Ramos (cell line): ENCODE results near the gene EXO1.
"Not testable (repeated sequence)": the region's sequence is repeated elsewhere in the genome, so short reads cannot be mapped to it uniquely, and the experiment has no call there.

Experiments
- in situ Hi-C: fragments of 300-500 bp; cut with MboI; formaldehyde crosslinking; loops from one replicate; pipeline ENCODE4 v1.14.3; 2022; ENCODE audit warnings: low sequenced_read_pairs; ENCODE audit not compliant: unreplicated experiment

Gene EXO1

DNA sequence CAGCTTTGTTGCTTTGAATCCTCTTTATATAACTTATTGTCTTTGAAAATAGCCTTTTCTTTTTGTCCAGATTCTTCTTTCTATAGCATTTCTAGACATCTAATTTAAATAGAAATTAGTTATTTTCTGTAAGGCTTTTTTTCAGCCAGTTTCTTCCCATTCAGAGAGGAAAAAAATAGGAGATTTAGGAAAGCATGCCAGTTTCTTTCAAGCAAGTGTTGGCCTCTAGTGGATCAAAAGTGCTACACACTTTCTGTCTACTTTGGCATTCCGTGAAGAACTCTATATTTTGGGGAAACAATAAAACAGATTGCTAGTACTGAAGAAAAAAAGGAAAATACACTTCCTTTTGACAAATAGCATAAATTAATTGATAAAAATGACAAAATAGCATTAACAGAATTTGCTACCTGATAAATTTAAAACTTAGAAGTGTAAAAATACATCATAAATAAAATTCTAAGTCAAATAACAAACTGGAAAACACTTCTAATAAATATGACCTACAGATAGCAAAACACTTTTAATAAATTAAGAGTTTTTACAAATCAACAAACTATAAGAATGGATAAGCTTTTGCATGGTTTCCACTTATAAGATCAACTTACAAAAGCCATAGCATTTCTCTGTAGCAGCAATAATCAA lies 13.1 kb upstream of the EXO1 start:
- in situ Hi-C loops = no loop called here

DNA sequence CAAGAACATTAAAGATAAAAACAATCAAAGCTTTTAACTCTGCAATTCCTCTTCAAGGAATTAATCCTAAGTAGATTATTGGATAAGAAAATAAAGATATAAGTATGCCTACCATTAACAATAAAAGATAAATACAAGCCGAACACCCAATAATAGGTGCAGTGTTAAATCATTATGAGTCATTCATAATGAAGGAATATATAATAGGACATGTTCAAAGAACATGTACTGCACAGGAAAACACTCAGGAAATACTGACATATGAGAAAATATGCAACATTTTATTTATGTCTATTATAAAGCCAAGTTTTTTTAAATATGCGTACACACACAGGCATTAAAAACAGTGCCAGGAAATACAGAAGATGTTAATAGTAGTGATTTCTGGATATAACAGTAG lies 11.1 kb upstream of the EXO1 start:
- in situ Hi-C loops = no loop called here

DNA sequence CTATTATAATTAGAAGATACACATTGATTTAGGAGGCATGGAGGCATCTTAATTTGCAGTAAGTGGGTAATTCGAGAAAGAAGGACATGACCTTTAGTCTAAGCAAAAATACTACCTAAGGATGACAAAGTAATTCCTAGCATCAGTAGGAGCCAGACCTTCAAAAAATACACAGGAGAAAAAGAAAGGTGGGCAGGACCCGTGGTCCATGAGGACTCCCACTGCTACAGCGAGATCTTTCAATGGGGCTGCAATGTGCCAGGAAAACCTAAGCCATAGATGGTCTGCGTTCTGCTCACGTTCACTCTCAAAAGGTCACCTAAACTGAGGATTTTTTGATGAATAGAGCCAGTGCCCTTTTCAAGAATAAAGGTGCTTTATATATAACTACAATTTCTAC lies 10.6 kb upstream of the EXO1 start:
- in situ Hi-C loops = no loop called here

DNA sequence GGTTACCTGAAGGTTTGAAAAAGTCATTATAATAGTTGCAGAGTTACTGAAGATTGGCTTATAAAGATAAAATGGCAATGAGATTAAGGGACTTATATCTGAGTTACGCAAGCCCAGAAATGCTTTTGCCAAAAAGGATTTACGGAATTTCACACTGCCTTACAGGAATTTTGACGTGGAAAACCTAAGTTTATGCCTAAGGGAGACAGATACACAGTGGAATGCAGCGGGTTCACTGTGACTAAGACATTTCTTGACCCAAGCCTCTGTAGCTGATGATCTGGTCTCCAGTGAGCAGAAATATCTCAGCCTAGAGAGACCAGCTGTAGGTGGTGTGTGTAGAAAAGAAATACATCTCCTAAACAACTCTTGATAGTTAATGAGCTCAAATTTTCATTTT lies 10.1 kb upstream of the EXO1 start:
- in situ Hi-C loops = no loop called here

DNA sequence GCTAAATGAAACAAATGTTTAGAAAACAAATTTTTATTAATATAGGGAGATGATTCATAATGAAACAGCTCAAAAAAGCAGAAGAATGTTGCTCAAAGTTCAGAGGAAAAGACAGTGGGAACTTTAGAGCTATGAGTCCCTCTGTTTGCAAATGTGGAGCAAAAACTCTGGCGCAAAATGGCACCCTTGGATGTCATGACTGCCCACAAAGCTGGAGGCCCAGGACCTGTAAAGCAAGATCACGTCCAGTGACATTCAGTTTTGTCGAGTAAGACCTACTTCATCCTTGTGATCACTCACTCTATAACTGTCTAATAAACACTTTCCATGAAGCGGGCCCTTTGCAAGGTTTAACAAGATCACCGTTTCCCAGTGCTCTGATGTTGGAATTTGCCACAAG lies 9.1 kb upstream of the EXO1 start:
- in situ Hi-C loops = no loop called here

DNA sequence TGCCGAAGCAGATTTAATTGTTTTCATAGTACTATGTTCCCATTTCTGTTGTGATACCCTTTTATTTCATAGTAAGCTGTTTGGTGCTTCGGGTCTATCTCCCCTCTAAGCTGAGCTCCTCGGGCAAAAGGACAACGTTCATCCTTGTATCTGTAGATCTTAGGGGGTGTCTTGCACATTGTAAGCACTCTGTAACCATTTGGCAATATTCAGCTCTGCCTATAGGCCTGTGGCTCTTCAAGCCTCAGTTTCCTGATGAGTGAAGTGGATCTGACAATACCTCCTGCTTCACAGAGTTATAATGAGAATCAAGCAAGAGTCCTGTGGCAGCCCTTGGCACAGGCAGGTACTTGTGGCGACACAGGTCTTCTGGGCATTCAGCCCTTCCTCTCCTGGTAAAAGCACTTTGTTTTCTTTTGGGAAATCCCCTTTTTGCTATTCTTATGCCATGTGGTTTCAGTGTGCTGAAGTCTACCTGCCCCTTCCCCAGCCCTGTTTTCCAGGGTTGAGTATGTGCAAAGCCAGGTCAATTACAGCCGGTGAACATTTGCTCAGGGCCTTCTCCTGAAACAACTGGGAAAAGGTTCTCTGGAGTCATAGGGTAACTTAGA lies 8.5 kb upstream of the EXO1 start:
- in situ Hi-C loops = no loop called here

DNA sequence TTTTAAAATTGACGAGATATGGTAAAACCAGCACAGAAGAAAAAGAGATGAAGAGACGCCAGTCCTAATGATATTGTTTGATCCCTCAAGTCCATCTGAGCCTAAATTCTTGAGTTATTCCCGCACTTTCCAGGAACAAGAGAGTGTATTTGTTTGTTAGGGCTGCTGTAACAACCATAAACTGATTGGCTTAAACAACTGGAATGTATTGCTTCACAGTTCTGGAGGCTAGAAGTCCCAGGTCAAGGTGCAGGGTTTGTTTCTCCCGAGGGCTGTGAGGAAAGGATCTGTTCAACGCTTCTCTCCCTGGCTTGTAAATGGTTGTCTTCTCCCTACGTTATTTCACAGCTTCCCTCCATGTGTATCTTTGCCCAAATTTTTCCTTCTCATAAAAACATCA lies 7.8 kb upstream of the EXO1 start:
- in situ Hi-C loops = loop anchor here (10.0 kb wide), 1 partner anchor 315 kb away; no protein-coding TSS in a partner anchor

DNA sequence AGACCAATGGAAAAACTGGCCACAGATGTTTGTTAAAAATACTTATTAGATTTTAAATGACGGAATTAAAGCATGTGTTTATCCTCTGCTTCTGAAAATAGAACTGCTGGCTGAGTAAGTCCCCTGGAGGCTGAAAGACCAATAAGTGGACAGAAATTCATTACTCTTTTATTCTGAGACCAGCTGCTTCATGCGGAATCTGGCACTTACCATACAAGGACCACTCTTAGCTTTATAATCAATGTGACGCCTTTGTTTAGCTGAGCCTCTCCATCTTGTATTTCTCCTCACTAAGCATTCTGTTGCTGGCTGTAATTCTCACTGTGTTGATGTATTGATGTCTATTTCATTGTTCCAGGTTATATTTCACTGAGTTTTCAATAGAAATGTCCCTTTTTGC lies 6.3 kb upstream of the EXO1 start:
- in situ Hi-C loops = loop anchor here (10.0 kb wide), 1 partner anchor 317 kb away; no protein-coding TSS in a partner anchor

DNA sequence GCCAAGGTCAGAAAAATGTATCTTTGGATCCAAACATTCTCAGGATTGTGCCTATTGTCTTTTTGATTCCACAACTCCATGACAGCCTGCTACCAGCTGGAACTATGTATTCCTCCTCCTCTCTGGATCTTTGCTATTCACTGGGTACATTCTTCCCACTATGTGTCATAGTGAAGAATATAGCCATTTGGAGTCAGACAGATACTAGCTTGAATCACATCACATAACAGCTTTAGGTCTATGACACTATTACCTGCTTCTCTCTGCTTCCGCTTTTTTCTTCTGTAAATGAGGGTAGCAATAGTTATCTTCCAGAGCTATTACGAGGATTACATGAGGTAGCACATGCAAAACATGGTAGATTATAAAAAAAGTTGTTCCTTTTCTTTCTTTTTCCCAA lies 5.4 kb upstream of the EXO1 start:
- in situ Hi-C loops = loop anchor here (10.0 kb wide), 1 partner anchor 318 kb away; no protein-coding TSS in a partner anchor

DNA sequence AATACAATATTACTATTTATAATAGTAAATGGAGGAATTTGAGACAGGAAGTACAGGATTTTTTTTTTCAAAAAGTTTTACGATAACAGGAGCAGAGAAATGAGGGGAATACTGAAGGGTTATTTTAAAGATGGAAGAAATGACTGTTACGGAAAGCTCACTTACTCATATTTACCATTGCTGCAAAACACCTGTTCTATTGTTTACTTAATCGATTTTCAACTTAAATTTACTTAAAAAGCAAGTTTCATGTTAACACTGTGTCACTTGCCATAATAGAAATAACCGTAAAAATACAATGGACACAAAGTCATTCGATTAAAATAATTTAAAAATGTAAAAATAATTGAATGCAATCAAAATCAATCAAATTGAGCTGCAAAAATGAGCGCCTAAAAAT lies 3.4 kb upstream of the EXO1 start:
- in situ Hi-C loops = loop anchor here (10.0 kb wide), 1 partner anchor 320 kb away; no protein-coding TSS in a partner anchor

DNA sequence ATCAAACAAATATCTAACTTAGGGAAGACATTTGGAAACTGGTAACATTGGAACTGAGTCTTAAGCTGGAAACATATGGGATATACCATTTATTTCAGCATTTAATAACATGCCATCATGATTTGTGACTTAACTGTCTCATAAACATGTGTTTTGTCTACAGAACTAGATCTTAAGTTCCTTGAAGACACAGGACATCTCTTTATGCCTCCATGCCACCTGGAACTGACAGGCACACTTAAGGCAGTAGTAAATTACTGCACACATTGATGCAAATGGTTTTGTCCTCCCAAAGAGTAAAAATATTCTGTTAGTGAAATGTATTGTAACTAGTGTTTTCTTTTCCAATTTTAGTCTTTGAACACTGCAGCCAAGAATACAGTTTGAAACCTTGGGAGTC lies 1.6 kb upstream of the EXO1 start:
- in situ Hi-C loops = loop anchor here (10.0 kb wide), 1 partner anchor 322 kb away; no protein-coding TSS in a partner anchor

DNA sequence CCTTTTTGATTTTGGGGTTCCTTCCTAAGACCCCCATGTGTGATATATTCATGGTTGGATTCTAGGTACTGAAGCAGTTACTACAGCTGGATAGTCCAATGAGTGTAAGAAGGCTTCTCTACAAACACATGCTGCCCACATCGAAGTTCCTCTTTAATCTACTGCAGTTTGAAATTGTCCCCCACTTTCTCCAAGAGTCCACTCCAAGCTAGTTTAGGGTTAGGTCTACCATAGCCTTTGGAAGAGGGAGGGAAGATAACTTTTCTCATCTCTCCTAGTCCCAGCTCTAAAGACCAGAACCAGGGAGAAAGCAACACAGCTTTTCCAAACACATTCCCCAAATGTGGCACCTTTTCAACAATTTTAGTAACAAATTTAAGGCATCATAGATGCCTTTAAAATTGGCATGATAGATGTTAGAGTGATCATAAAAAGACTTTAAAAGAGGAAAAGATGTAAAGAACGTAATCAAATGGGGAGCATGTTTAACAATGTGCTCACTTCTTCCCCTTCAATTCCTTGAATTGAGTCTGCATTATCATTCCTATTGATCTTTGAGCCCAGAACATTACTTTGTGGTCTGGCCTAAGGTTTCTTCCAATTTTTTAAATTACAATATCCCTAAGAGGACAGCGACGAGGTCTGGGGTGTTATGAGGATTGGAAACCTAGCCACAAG lies 1.0 kb upstream of the EXO1 start:
- in situ Hi-C loops = loop anchor here (10.0 kb wide), 1 partner anchor 322 kb away; no protein-coding TSS in a partner anchor

DNA sequence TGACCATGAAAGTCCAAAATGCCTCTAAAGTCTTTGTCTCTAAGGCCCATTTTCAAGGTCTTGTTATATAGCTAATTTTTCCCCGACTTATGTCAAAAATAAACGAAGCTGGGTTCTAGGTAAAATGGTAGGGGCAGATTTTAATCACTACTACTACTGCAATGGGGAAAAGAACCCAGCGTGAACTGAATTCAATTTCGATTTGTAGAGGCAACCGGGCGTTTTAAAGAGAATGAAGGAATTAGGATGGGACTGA lies 536 bp upstream of the EXO1 start:
- in situ Hi-C loops = loop anchor here (10.0 kb wide), 1 partner anchor 323 kb away; no protein-coding TSS in a partner anchor

DNA sequence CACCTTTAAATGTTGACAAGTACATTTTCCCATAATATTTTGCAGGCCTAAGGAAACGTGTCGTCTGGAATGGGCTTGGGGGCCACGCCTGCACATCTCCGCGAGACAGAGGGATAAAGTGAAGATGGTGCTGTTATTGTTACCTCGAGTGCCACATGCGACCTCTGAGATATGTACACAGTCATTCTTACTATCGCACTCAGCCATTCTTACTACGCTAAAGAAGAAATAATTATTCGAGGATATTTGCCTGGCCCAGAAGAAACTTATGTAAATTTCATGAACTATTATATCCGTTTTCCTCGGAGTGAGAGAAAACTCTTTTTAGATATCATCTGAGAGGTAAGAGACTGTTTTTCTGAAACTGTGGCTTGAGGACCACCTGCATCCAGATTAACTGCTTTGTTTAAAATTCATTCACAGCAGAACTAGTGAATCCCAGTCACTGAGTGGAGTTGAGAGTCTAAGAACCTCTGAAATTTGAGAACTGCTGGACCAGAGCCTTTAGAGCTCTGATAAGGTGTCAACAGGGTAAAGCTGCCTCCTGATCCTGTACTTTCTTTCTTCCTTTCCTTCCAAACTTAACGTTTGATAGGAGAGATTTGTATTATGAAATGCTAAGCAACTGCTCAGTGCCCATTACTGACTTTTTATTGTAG lies 811 bp downstream of the EXO1 start:
- in situ Hi-C loops = loop anchor here (10.0 kb wide), 1 partner anchor 324 kb away; no protein-coding TSS in a partner anchor

DNA sequence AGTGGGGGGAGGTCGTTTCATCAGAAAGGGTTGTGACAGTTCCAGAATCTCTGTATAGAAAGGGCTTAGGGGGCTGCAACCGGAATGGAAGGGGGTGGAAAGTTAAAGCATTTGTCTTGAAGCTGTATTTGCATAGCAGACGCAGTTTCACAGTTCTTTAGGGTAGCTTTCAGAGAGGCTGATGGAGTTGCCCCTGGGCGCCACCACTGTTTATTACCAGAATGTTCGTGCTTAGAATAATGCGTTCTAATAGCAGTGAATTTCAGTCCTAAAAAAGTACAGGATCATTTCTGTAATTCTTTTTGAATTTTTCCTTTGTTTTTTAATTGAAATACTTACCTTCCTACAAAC lies 1.3 kb downstream of the EXO1 start:
- in situ Hi-C loops = loop anchor here (10.0 kb wide), 1 partner anchor 325 kb away; no protein-coding TSS in a partner anchor

DNA sequence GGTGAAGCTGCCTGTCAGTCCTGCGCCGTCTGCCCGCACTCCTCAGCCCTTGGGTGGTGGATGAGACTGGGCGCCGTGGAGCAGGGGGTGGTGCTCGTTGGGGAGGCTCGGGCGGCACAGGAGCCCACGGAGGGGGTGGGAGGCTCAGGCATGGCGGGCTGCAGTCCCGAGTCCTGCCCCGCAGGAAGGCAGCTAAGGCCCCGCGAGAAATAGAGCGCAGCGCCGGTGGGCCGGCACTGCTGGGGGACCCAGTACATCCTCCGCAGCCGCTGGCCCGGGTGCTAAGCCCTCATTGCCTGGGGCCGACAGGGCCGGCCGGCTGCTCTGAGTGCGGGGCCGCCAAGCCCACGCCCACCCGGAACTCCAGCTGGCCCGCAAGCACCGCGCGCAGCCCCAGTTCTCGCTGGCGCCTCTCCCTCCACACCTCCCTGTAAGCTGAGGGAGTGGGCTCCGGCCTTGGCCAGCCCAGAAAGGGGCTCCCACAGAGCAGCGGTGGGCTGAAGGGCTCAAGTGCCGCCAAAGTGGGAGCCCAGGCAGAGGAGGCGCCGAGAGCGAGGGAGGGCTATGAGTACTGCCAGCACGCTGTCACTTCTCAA lies 7.6 kb downstream of the EXO1 start:
- in situ Hi-C loops = not testable (repeated sequence)

DNA sequence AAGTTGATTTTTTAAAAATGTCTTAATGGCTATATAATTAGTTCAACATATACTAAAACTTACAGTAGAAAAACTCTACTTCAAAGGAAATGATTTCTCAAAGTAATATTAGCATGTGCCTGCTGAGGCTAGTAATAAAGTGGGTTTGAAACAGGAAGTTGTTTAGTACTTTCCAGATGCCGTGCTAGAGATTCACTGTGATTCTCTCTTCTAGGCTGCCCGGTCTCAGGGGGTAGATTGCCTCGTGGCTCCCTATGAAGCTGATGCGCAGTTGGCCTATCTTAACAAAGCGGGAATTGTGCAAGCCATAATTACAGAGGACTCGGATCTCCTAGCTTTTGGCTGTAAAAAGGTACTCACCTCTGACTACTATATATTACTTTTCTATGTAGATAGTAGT lies 9.1 kb downstream of the EXO1 start:
- in situ Hi-C loops = no loop called here

DNA sequence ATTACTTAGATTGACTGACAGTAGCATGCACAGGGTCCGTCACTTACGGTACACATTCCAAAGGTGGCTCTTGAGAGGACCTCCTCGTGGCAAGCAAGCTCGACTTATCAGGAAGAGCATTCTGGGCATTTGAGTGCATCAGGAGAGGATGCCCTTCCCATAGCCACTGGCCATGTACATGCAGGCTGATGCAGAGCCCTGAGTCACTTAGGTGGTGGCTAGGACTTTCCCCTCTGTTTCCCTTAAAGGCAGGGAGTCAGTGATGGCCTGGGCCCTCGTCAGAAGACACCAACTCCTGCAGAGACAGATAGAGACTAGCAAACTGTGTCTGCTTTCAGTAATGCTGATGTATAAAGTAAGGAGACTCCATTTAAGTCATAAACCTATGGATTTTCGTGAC lies 12.9 kb downstream of the EXO1 start:
- in situ Hi-C loops = no loop called here

DNA sequence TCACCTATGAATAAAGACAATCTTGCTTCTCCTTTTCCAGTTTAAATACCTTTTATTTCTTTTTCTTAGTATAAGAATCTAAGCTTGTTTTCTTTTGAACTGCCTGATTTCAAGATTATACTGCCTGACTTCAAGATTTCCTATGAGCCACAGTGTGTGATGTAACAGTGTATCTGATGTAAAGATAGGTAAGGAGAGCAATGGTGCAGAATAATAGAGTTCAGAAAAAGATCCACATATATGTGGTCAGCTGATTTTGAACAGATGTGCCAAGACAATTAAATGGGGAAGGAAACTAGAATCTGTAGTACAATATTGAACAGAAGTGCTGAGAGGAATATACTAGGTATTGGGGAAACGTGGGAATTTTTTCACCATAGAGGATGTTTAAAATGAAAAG lies 21.0 kb downstream of the EXO1 start:
- in situ Hi-C loops = no loop called here

DNA sequence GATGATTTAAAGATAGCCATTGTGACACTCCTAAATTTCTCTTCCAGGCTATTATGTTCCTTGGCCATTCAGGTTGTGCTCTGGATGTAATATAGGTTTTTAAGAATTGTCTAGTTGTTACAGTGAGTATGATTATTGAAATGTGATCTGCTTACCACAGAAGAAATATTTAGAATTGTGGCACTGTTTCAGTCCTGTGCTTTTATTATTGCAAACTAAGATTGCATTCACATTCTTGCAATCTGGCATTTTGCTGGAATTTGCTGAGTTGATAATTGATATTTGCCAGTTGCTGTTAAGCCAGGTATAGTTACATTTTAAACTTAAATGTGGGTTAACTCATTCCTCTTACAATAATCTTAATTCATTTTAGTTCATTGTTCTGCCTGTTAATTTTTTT lies 22.3 kb downstream of the EXO1 start:
- in situ Hi-C loops = no loop called here
